ENCODE data around the gene GDI1. TPM values are rescaled to one million over a fixed set of nuclear protein-coding genes. Genes with fewer than 3 reads are reported as not detected.

The GDI1 gene
- total RNA-seq, 1 donor from 2014 or later, result 79.3 TPM

Small RNA genes within 50 kb of the gene (microRNA-seq; reads per million reads assigned to microRNA genes)
- gene MIR6858, result not detected

Other genes with a start within 250 kb of the GDI1 start
- gene OPN1MW2, start 217.4 kb upstream of the GDI1 start, total RNA-seq, result not detected
- not detected for gene OPN1MW3, start 179.6 kb upstream of the GDI1 start, total RNA-seq
- not detected for gene TEX28, start 142.0 kb upstream of the GDI1 start, total RNA-seq
- 11.7 TPM for gene TKTL1, start 141.4 kb upstream of the GDI1 start, total RNA-seq
- 225 TPM for gene FLNA, start 62.5 kb upstream of the GDI1 start, total RNA-seq
- 55.6 TPM for gene EMD, start 57.9 kb upstream of the GDI1 start, total RNA-seq
- gene RPL10, start 38.8 kb upstream of the GDI1 start, total RNA-seq, result 1,850 TPM
- gene DNASE1L1, start 27.9 kb upstream of the GDI1 start, total RNA-seq, result 56.3 TPM
- 39.8 TPM for gene TAFAZZIN, start 25.6 kb upstream of the GDI1 start, total RNA-seq
- 84.1 TPM for gene ATP6AP1, start 8.5 kb upstream of the GDI1 start, total RNA-seq
- 41.1 TPM for gene FAM50A, start 7.0 kb downstream of the GDI1 start, total RNA-seq
- 16.6 TPM for gene PLXNA3, start 21.1 kb downstream of the GDI1 start, total RNA-seq
- gene LAGE3, start 42.1 kb downstream of the GDI1 start, total RNA-seq, result 18.0 TPM
- gene UBL4A, start 49.5 kb downstream of the GDI1 start, total RNA-seq, result 60.2 TPM
- 10.4 TPM for gene SLC10A3, start 53.5 kb downstream of the GDI1 start, total RNA-seq
- 52.0 TPM for gene FAM3A, start 79.1 kb downstream of the GDI1 start, total RNA-seq
- gene G6PD, start 109.7 kb downstream of the GDI1 start, total RNA-seq, result 10.9 TPM
- 14.8 TPM for gene IKBKG, start 110.5 kb downstream of the GDI1 start, total RNA-seq
- not detected for gene CTAG1A, start 148.0 kb downstream of the GDI1 start, total RNA-seq
- not detected for gene CTAG1B, start 182.1 kb downstream of the GDI1 start, total RNA-seq
- gene CTAG2, start 216.4 kb downstream of the GDI1 start, total RNA-seq, result not detected

Data from left ventricle myocardium inferior (tissue), 1 donor.